PC-3 (cell line): ENCODE measurements around the gene ARHGAP26. TPM values are rescaled to one million over a fixed set of nuclear protein-coding genes. Genes with fewer than 3 reads are reported as not detected.
A peak's percentile ranks its signal among the peaks of the same experiment; 100 is the strongest.

Experiments
- ATAC-seq: fragments of 200-7000 bp; cut with Tn5 transposase; 2 replicates; pipeline ENCODE4 v1.9.1; 2020; ENCODE audit warnings: mild to moderate bottlenecking, moderate library complexity
- BruUV-seq: library from RNA; stranded (reverse); fragments of 400-500 nt; replicated peaks from 2 replicates; lab custom pipeline; 2021; lab: Mats Ljungman, UMichigan
- CTCF ChIA-PET: fragments of 300-600 bp; sonication (Branson Sonifier 250); formaldehyde crosslinking; loops from one replicate; lab custom pipeline; 2022; ENCODE audit warnings: antibody characterized with exemption; lab: Charles Lee
- POLR2A ChIA-PET: fragments of 300-600 bp; sonication (Branson Sonifier 250); formaldehyde crosslinking; loops from one replicate; lab custom pipeline; 2022; ENCODE audit warnings: antibody characterized with exemption; ENCODE audit not compliant: unreplicated experiment; lab: Charles Lee
- DNase-seq: peaks from one replicate; pipeline ENCODE4 v3.0.0-alpha.2; 2015
- H2AFZ ChIP-seq: fragments of 300-600 bp; sonication (generic); 2 replicates; pipeline ENCODE4 v1.6.0; 2016; ENCODE audit warnings: antibody characterized with exemption, low read length
- H3F3A ChIP-seq: fragments of 300-600 bp; sonication (generic); one replicate; pipeline ENCODE4 v1.6.0; 2017; ENCODE audit warnings: antibody characterized with exemption, low read length, control low read depth, mild to moderate bottlenecking; ENCODE audit not compliant: unreplicated experiment
- H3K27ac ChIP-seq: fragments of 300-600 bp; sonication (generic); 2 replicates; pipeline ENCODE4 v1.5.1; 2016; ENCODE audit warnings: mild to moderate bottlenecking, low read length
- H3K27me3 ChIP-seq: fragments of 300-600 bp; sonication (generic); 2 replicates; pipeline ENCODE4 v1.6.1; 2016; ENCODE audit warnings: low read length, mixed read lengths
- H3K36me3 ChIP-seq: fragments of 300-600 bp; sonication (generic); 2 replicates; pipeline ENCODE4 v1.6.1; 2016; ENCODE audit warnings: low read depth, mixed run types, low read length, mixed read lengths
- H3K4me1 ChIP-seq: fragments of 300-600 bp; sonication (generic); 2 replicates; pipeline ENCODE4 v1.5.1; 2016; ENCODE audit warnings: low read length; ENCODE audit not compliant: insufficient read depth
- H3K4me2 ChIP-seq: fragments of 300-600 bp; sonication (generic); 2 replicates; pipeline ENCODE4 v1.6.0; 2016; ENCODE audit warnings: low read length
- H3K4me3 ChIP-seq: fragments of 300-600 bp; sonication (generic); 2 replicates; pipeline ENCODE4 v1.5.1; 2016; ENCODE audit warnings: mild to moderate bottlenecking, low read length, mixed read lengths
- H3K79me2 ChIP-seq: fragments of 300-600 bp; sonication (generic); 2 replicates; pipeline ENCODE4 v1.6.1; 2017; ENCODE audit warnings: low read length, mixed read lengths
- H3K9ac ChIP-seq: fragments of 300-600 bp; sonication (generic); 2 replicates; pipeline ENCODE4 v1.6.0; 2016; ENCODE audit warnings: mild to moderate bottlenecking, low read length
- H3K9me2 ChIP-seq: fragments of 300-600 bp; sonication (generic); replicated peaks from 2 replicates; pipeline ENCODE4 v1.6.1; 2016; ENCODE audit warnings: mixed run types, low read length, mixed read lengths
- H3K9me3 ChIP-seq: fragments of 300-600 bp; sonication (generic); 2 replicates; pipeline ENCODE4 v1.6.1; 2016; ENCODE audit warnings: low read length, mixed read lengths
- H4K20me1 ChIP-seq: fragments of 300-600 bp; sonication (generic); 2 replicates; pipeline ENCODE4 v1.6.1; 2016; ENCODE audit warnings: low read length, mixed read lengths
- EZH2 ChIP-seq: fragments of 300-600 bp; sonication (generic); IDR thresholded peaks from one replicate; pipeline ENCODE4 v1.6.1; 2017; ENCODE audit warnings: antibody characterized with exemption, mild to moderate bottlenecking, low read length; ENCODE audit not compliant: unreplicated experiment
- EZH2phosphoT487 ChIP-seq: fragments of 300-600 bp; sonication (generic); IDR thresholded peaks from 2 replicates; pipeline ENCODE4 v1.6.1; 2018; ENCODE audit warnings: mild to moderate bottlenecking, antibody characterized with exemption, low read length, borderline replicate concordance
- intact Hi-C: fragments of 100-400 bp; cut with micrococcal nuclease; formaldehyde crosslinking; loops from 2 replicates; pipeline ENCODE4 v1.9.0; 2023
- total RNA-seq: library from RNA; depleted of rRNA; stranded (reverse); fragments of >200 nt; gene quantifications from 2 replicates; pipeline ENCODE4 v1.2.3, GENCODE V29; 2014
- TF ChIP-seq, protein P1 (sequence below): fragments of 300-600 bp; sonication (generic); conservative IDR thresholded peaks from 2 replicates; pipeline ENCODE4 v1.5.1; 2017; ENCODE audit warnings: antibody characterized with exemption, low read depth, mild to moderate bottlenecking, low read length

ARHGAP26 gene
- total RNA-seq, 1 experiment from 2014 or later, result 11.7 TPM

GRCh38 chr5:143025376-143025775 lies 255.2 kb downstream of the ARHGAP26 start:
- POLR2A ChIA-PET, result no interaction called here

DNA sequence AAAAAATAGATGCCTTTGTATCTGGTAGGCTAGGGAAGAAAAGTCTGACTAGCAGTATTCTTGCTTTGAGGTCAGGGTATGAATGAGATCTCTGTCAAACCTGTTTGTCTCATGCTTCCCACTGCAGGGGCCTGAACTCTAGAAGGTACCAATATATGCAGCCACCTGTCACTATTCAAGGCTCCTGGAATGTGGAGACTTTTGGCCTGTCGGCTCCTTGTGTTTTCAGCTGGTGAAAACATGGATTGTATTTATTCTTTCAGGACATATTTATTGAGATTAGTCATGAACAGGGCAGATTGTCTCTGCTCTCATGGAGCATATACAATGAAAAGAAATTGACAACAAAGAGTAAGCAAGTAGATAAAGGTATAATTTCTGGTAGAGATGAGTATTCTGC lies 255.8 kb downstream of the ARHGAP26 start:
- Histone ChIP-seq H3K27ac (no peak overlapping the region), H2AFZ (no peak overlapping the region), H3K4me3 (no peak overlapping the region), H3K4me2 (no peak overlapping the region), H3K9ac (no peak overlapping the region), H3K79me2 (no peaks in the 10 kb centered on the region), H3K9me3 (no peaks in the 10 kb centered on the region), H3K36me3 (no peaks in the 10 kb centered on the region), H4K20me1 (no peaks in the 10 kb centered on the region), H3K9me2 (no peaks in the 10 kb centered on the region), H3K27me3 (no peaks in the 10 kb centered on the region), H3K4me1 (no peaks in the 10 kb centered on the region), H3F3A (no peaks in the 10 kb centered on the region)
- ATAC-seq, result peak; percentile 29; the same call in 1 of the 2 replicates
- TF ChIP-seq EZH2 (no peak), EZH2phosphoT487 (no peak)
- TF ChIP-seq, protein P1, sequence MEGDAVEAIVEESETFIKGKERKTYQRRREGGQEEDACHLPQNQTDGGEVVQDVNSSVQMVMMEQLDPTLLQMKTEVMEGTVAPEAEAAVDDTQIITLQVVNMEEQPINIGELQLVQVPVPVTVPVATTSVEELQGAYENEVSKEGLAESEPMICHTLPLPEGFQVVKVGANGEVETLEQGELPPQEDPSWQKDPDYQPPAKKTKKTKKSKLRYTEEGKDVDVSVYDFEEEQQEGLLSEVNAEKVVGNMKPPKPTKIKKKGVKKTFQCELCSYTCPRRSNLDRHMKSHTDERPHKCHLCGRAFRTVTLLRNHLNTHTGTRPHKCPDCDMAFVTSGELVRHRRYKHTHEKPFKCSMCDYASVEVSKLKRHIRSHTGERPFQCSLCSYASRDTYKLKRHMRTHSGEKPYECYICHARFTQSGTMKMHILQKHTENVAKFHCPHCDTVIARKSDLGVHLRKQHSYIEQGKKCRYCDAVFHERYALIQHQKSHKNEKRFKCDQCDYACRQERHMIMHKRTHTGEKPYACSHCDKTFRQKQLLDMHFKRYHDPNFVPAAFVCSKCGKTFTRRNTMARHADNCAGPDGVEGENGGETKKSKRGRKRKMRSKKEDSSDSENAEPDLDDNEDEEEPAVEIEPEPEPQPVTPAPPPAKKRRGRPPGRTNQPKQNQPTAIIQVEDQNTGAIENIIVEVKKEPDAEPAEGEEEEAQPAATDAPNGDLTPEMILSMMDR, result no peak
- peak; percentile 31 for DNase-seq
- intact Hi-C loops, result no loop called here
- BruUV-seq, result no TSS peak
- CTCF ChIA-PET, result no interaction called here
- POLR2A ChIA-PET, result no interaction called here

More at GRCh38 chr5:143025376-143025775, 255.2 kb downstream of the ARHGAP26 start:
- Histone ChIP-seq H3K4me1 (no peaks in the 10 kb centered on the region), H2AFZ (no peak overlapping the region), H3K9me3 (no peaks in the 10 kb centered on the region), H3K9ac (no peak overlapping the region), H3K36me3 (no peaks in the 10 kb centered on the region), H3K9me2 (no peaks in the 10 kb centered on the region), H3K27ac (no peak overlapping the region), H4K20me1 (no peaks in the 10 kb centered on the region), H3K4me3 (no peak overlapping the region), H3K79me2 (no peaks in the 10 kb centered on the region), H3K27me3 (no peaks in the 10 kb centered on the region), H3F3A (no peaks in the 10 kb centered on the region), H3K4me2 (no peak overlapping the region)
- BruUV-seq, result no TSS peak
- CTCF ChIA-PET, result no interaction called here
- no peak for DNase-seq
- intact Hi-C loops, result no loop called here
- ATAC-seq, result no peak
- TF ChIP-seq, protein P1, result no peak
- no peak for TF ChIP-seq EZH2
- no peak for TF ChIP-seq EZH2phosphoT487

DNA sequence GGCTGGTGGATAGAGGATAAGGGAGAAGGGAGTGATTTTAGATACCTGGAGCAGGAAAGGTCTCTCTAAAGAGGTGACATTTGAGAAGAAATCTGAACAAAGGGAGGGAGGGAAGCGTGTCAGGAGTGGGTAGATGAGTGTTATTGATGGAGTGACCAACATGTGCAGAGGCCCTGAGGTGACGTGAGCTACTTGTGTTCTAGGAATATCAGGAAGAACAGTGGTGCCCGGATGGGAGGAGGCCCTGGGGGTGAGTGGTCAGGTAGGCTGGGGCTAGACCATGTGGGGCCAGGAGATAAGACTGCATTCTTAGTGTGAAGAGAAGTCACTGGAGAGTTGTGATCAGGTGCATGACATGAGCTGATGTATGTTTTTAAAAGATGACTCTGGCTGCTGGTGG lies 256.2 kb downstream of the ARHGAP26 start:
- Histone ChIP-seq H3K9ac (no peak overlapping the region), H3K4me3 (no peak overlapping the region), H3K4me2 (no peak overlapping the region), H3K4me1 (no peaks in the 10 kb centered on the region), H3K9me3 (no peaks in the 10 kb centered on the region), H3K36me3 (no peaks in the 10 kb centered on the region), H3F3A (no peaks in the 10 kb centered on the region), H3K27me3 (no peaks in the 10 kb centered on the region), H4K20me1 (no peaks in the 10 kb centered on the region), H3K9me2 (no peaks in the 10 kb centered on the region), H2AFZ (no peak overlapping the region), H3K27ac (no peak overlapping the region), H3K79me2 (no peaks in the 10 kb centered on the region)
- BruUV-seq, result no TSS peak
- DNase-seq, result no peak
- CTCF ChIA-PET, result no interaction called here
- POLR2A ChIA-PET, result no interaction called here
- no peak for ATAC-seq
- TF ChIP-seq, protein P1, result no peak
- TF ChIP-seq EZH2phosphoT487, result no peak
- intact Hi-C loops, result no loop called here
